ENCODE measurements around the gene NDUFA9.

NDUFA9 gene

GRCh38 chr12:4621511-4621910 is 27.4 kb upstream of the NDUFA9 start:
- no peak for TF ChIP-seq ZNF8 (CRISPR knock-in tag; IDR thresholded peaks at IDR 0.05)
- no peak for TF ChIP-seq RARB (CRISPR knock-in tag; IDR thresholded peaks at IDR 0.05)
- no peak for TF ChIP-seq ARNTL (CRISPR knock-in tag; IDR thresholded peaks at IDR 0.05; ENCODE audit: borderline replicate concordance, low read depth)
- no peak for TF ChIP-seq SNAI2 (CRISPR knock-in tag; IDR thresholded peaks at IDR 0.05)
- no peak for TF ChIP-seq PATZ1 (CRISPR knock-in tag; IDR thresholded peaks at IDR 0.05; ENCODE audit: borderline replicate concordance)
- no peak for TF ChIP-seq TCF4 (CRISPR knock-in tag; IDR thresholded peaks at IDR 0.05; ENCODE audit: borderline replicate concordance)
- TF ChIP-seq ISL1 (CRISPR knock-in tag; IDR thresholded peaks at IDR 0.05), result no peak
- no peak for TF ChIP-seq ZC3H10 (CRISPR knock-in tag; IDR thresholded peaks at IDR 0.05)
- no peak for TF ChIP-seq ZFP3 (CRISPR knock-in tag; IDR thresholded peaks at IDR 0.05)
- no peak for TF ChIP-seq BACH2 (CRISPR knock-in tag; IDR thresholded peaks at IDR 0.05; ENCODE audit: borderline replicate concordance)
- TF ChIP-seq, protein P1, sequence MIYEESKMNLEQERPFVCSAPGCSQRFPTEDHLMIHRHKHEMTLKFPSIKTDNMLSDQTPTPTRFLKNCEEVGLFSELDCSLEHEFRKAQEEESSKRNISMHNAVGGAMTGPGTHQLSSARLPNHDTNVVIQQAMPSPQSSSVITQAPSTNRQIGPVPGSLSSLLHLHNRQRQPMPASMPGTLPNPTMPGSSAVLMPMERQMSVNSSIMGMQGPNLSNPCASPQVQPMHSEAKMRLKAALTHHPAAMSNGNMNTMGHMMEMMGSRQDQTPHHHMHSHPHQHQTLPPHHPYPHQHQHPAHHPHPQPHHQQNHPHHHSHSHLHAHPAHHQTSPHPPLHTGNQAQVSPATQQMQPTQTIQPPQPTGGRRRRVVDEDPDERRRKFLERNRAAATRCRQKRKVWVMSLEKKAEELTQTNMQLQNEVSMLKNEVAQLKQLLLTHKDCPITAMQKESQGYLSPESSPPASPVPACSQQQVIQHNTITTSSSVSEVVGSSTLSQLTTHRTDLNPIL (CRISPR knock-in tag; IDR thresholded peaks at IDR 0.05; ENCODE audit: low read depth), result no peak
- TF ChIP-seq TOX (CRISPR knock-in tag; IDR thresholded peaks at IDR 0.05; ENCODE audit: borderline replicate concordance), result no peak
- no peak for TF ChIP-seq POU6F1 (CRISPR knock-in tag; IDR thresholded peaks at IDR 0.05; ENCODE audit: borderline replicate concordance, low read depth)
- TF ChIP-seq TSHZ2 (CRISPR knock-in tag; IDR thresholded peaks at IDR 0.05), result no peak
- no peak for TF ChIP-seq ESRRG (CRISPR knock-in tag; IDR thresholded peaks at IDR 0.05)
- no peak for TF ChIP-seq ZFP30 (CRISPR knock-in tag; IDR thresholded peaks at IDR 0.05)
- TF ChIP-seq ZNF565 (CRISPR knock-in tag; conservative IDR thresholded peaks at IDR 0.05; ENCODE audit: low read depth), result no peak
- no peak for TF ChIP-seq ZNF70 (CRISPR knock-in tag; IDR thresholded peaks at IDR 0.05)
- ATAC-seq, result no peak

GRCh38 chr12:4626543-4626942 is 22.4 kb upstream of the NDUFA9 start:
- no peak for ATAC-seq
- no peak for TF ChIP-seq ARNTL (CRISPR knock-in tag; IDR thresholded peaks at IDR 0.05; ENCODE audit: borderline replicate concordance, low read depth)
- TF ChIP-seq CSRNP3 (CRISPR knock-in tag; IDR thresholded peaks at IDR 0.05), result no peak
- no peak for TF ChIP-seq CSDC2 (CRISPR knock-in tag; IDR thresholded peaks at IDR 0.05)

DNA sequence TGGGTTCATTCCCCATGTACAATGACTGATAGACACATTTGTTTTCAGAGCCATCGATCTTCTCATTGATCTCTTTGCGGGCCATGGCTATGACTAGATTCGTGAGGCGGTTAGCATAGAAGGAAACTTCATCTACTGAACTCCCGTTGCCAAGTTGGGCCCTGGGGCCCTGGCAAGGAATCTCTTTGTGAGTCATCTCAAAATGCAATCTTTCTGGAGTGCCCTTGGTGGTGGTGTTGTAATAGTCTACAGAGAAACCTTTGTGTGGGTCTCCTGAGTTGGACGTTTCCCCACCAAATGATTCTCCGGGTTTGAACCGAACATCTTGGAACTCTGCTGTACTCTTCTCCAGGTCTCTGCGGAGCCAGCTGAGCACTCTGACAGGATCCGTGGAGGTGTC is 20.5 kb upstream of the NDUFA9 start:
- no peak for ATAC-seq
- TF ChIP-seq PATZ1 (CRISPR knock-in tag; IDR thresholded peaks at IDR 0.05; ENCODE audit: borderline replicate concordance), result no peak
- no peak for TF ChIP-seq CSRNP3 (CRISPR knock-in tag; IDR thresholded peaks at IDR 0.05)
- no peak for TF ChIP-seq RARB (CRISPR knock-in tag; IDR thresholded peaks at IDR 0.05)
- TF ChIP-seq POU6F1 (CRISPR knock-in tag; IDR thresholded peaks at IDR 0.05; ENCODE audit: borderline replicate concordance, low read depth), result no peak
- no peak for TF ChIP-seq TCF4 (CRISPR knock-in tag; IDR thresholded peaks at IDR 0.05; ENCODE audit: borderline replicate concordance)
- TF ChIP-seq ARNTL (CRISPR knock-in tag; IDR thresholded peaks at IDR 0.05; ENCODE audit: borderline replicate concordance, low read depth), result no peak
- TF ChIP-seq CSDC2 (CRISPR knock-in tag; IDR thresholded peaks at IDR 0.05), result no peak
